Measurements from ENCODE around the gene TMEM138.

DNA sequence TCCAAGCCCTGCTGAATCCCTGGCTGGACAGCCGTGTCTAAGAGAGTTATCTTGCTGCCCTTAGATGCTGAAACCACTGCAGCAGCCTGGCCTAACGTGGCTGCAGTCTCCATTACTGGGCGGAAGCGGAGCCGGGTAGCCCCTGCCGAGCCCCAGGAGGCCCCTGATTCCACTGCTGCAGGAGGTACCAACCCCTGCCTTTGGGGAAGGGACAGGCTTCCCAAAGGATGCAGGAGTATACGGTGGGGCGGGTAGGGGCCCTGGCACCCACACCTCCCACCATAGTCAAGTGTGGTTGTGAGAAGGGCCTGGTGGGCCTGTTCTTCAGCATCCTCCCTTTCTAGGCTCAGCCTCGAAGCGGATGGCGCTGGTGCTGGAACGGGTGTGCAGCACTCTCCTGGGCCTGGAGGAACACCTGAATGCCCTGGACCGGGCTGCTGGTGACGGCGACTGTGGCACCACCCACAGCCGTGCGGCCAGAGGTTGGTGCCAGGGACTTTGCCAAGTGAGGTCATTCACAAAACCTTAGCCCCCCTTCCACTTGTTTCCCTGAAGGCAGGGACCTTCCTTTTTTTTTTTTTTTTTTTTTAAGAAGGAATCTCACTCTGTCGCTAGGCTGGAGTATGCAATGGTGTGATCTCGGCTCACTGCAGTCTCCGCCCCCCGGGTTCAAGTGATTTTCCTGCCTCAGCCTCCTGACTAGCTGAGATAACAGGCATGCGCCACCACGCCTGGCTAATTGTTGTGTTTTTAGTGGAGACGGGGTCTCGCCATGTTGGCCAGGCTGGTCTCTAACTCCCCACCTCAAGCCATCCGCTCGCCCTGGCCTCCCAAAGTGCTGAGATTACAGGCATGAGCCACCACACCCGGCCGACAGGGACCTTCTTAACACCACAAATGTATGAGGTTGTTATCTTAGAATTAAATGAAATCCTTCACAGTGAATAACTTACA, 18.1 kb upstream of the TMEM138 start:
- TF ChIP-seq, protein P1, sequence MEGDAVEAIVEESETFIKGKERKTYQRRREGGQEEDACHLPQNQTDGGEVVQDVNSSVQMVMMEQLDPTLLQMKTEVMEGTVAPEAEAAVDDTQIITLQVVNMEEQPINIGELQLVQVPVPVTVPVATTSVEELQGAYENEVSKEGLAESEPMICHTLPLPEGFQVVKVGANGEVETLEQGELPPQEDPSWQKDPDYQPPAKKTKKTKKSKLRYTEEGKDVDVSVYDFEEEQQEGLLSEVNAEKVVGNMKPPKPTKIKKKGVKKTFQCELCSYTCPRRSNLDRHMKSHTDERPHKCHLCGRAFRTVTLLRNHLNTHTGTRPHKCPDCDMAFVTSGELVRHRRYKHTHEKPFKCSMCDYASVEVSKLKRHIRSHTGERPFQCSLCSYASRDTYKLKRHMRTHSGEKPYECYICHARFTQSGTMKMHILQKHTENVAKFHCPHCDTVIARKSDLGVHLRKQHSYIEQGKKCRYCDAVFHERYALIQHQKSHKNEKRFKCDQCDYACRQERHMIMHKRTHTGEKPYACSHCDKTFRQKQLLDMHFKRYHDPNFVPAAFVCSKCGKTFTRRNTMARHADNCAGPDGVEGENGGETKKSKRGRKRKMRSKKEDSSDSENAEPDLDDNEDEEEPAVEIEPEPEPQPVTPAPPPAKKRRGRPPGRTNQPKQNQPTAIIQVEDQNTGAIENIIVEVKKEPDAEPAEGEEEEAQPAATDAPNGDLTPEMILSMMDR (IDR thresholded peaks at IDR 0.05) = no peak
- TF ChIP-seq POLR2A (IDR thresholded peaks at IDR 0.05) (no peak), POLR2AphosphoS5 (IDR thresholded peaks at IDR 0.05; ENCODE audit: insufficient read depth in 1 of 2, low read depth in 1 of 2) (no peak)

Measured in vagina (tissue), 2 donors.